LNCaP clone FGC (cell line): Measurements from ENCODE around the gene CACNA1D.

Experiments used
- DNase-seq: peaks from one replicate; pipeline ENCODE4 v3.0.0-alpha.2; 2011; ENCODE audit warnings: low read depth
- H3K4me3 ChIP-seq: 2 replicates; pipeline ENCODE4 v1.5.1; 2011; ENCODE audit warnings: mild to moderate bottlenecking, low read depth, low read length, control low read depth
- CTCF ChIP-seq: IDR thresholded peaks from 2 replicates; pipeline ENCODE4 v1.5.1; 2012; ENCODE audit warnings: mild to moderate bottlenecking; ENCODE audit not compliant: control insufficient read depth, insufficient read depth; ENCODE audit errors: extremely low read depth

The CACNA1D gene

DNA sequence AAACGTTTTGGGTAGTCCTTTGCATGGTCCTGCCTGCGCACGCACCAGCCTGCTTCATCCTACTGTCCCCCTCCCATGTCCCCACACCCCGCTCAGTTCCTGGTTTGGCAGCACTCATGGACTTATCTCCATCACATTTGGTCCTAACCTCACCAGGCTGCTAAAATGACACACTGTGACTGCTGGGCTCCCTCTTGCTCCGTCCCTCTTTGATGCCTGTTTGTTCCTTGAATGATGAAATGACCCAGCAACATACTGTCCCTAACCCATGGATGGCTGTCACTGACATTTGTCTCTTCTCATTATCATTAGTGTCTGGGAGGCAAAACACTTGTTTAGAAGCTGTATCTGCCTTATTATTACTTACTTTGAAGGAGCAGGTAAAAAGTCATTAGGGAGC is 271.3 kb downstream of the CACNA1D start:
- no peak for TF ChIP-seq CTCF
- H3K4me3 ChIP-seq, result no peak overlapping the region
- no peak for DNase-seq

- no peak for DNase-seq
- TF ChIP-seq CTCF, result no peak
- no peak overlapping the region for H3K4me3 ChIP-seq
Measured at GRCh38 chr3:53766706-53767105, 272.3 kb downstream of the CACNA1D start.

DNA sequence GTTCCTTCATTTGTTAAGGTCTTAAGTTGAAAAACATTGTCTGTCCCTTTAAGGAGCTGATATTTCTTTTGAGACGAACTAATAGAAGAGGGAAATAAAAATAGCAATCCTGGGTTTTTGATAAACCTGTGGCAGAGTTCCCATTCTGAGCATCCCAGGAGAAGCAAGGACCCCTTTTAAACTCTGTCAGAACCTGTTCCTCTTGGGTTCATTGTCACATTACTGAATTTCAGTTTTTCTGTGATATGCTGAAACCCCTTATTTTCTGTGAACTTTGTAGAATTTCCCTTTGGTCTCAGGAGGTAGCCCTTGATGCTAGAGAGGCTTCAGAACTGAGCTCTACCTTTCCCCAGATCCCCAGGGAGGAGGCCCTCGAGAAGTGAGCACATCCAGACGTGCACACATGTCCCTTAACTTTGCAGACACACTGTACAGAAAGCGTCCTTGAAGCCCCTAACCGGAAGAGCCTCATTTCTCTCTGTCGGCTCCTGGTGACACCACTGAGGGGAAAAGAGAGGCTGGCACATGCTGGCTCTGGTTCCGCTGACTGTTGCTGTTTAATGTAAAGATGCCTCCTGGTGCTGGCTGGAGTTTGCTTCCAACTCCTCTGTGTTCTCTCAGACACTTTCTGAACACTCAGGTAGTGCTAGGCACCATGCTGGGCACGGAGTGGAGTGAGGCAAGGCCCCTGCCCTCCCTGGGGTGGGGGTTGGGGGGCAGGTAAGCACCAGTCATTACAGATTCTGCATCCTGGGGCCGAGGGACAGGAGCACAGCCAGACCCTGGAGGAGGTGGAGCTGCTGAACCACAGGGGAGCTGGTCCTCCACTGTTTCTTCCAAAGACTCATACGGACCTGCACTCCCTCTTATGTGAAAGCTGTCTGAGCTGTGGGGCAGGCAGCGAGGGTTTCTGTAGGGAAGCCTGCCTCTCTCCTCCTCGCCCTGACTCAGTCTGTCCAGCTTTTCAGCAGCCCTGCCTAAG is 274.4 kb downstream of the CACNA1D start:
- DNase-seq, result no peak
- no peak for TF ChIP-seq CTCF
- no peak overlapping the region for H3K4me3 ChIP-seq

DNA sequence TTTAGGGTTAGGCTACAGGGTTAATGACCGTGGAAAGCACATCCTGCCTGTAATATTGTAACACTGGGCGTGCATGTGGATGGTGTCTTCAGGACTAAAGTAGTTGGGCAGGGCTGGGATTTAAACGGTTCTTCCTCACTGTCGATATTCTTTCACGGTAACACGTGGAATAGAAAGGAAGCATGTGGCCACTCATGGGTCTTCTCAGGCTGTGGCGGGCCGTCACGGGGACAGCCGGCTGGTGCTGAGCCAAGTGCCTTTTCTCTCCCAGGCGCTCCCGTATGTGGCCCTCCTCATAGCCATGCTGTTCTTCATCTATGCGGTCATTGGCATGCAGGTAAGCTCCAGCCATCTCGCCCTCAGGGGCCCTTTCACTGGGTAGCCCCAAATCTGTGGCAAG is 278.2 kb downstream of the CACNA1D start:
- no peak for TF ChIP-seq CTCF
- no peak overlapping the region for H3K4me3 ChIP-seq

DNA sequence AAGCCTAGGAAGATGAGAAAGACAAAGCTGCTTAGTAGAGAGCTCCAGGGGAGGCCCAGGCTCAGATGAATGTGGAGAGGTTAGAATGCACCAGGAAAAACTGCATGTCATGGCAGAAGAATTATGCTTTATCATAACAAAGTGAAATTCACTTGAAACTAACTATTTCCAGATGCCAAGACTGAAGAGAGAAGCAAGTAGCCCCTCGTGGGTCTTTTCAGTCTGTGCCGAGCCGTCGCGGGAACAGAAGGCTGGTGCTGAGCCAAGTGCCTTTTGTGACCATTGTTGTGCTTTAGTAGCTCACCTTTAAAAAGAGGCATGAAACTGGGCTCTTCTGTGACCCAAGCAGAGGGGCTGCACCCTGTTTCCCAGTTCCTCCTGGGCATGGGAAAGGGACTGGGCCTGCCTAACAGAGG is 278.6 kb downstream of the CACNA1D start:
- no peak overlapping the region for H3K4me3 ChIP-seq
- no peak for DNase-seq
- no peak for TF ChIP-seq CTCF

More for the DNA sequence above, 278.2 kb downstream of the CACNA1D start:
- no peak for DNase-seq

DNA sequence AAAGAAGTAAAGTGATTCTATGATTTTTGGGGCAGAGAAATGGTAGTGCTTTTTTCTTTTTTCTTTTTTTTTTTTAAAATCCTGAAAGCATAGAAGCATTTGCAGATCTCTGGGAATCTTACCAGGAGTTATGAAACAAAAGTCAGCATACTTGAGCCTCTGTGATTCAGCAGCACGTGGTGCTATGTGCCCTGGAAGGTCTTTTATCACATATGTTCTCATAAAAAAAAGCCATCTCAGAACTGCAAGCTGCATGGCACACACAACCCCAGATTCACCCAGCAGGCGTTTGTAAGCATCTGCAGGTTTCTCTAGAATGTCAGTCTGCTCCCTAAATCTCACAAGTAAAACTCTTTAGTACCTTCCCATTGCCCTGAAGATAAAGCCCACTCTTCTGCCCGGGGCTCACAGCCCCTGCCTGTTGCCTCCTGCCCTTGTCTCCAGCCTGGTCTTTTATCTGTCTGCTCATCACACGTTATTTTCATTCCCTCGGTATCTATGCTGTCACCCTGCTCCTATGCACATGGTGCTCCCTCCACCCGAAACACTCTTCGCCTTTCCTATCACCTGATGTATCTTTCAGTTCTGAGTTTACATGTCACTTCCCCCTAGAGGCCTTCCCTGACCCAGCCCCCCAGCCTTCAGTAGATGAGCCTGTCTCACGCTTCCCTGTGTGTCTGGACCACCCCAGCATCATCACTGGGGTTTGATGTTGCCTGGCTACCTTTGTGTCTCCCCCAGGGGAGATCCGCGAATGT is 279.4 kb downstream of the CACNA1D start:
- H3K4me3 ChIP-seq, result no peak overlapping the region
- peak; percentile 13 for DNase-seq
- no peak for TF ChIP-seq CTCF
